Spleen (tissue), 11 donors: ENCODE data around the gene PCDHGC5. TPM values are rescaled to one million over a fixed set of nuclear protein-coding genes. Genes with fewer than 3 reads are reported as not detected.

Source experiments
- DNase-seq: peaks from one replicate; pipeline ENCODE4 v3.0.0-alpha.2; 2020
- H3K27ac ChIP-seq, 8 donors: fragments of 200-600 bp; sonication (generic) in 7 of 8; 1 replicate in 4 of 8; 2 replicates in 4 of 8; pipeline versions ENCODE4 v1.5.0 to v1.8.0; 2016 to 2021; ENCODE audit warnings: inconsistent platforms in 4 of 8, mild to moderate bottlenecking in 4 of 8, moderate library complexity in 1 of 8
- H3K27me3 ChIP-seq, 7 donors: fragments of 200-600 bp; sonication (generic) in 6 of 7; replicated peaks in 1 of 7; 1 replicate in 4 of 7; 2 replicates in 3 of 7; pipeline versions ENCODE4 v1.5.0 to v1.8.0; 2016 to 2021; ENCODE audit warnings: inconsistent platforms in 3 of 7, mild to moderate bottlenecking in 1 of 7
- H3K36me3 ChIP-seq, 6 donors: fragments of 200-600 bp; sonication (generic) in 5 of 6; 1 replicate in 4 of 6; 2 replicates in 2 of 6; pipeline versions ENCODE4 v1.5.0 to v1.8.0; 2016 to 2021; ENCODE audit warnings: inconsistent platforms in 2 of 6
- H3K4me1 ChIP-seq, 6 donors: fragments of 200-600 bp; sonication (generic) in 5 of 6; 1 replicate in 3 of 6; 2 replicates in 3 of 6; pipeline versions ENCODE4 v1.5.0 to v1.8.0; 2016 to 2021; ENCODE audit warnings: inconsistent platforms in 3 of 6
- H3K4me3 ChIP-seq, 8 donors: fragments of 200-600 bp; sonication (generic) in 7 of 8; 1 replicate in 4 of 8; 2 replicates in 4 of 8; pipeline versions ENCODE4 v1.5.0 to v1.8.0; 2016 to 2021; ENCODE audit warnings: inconsistent platforms in 4 of 8, mild to moderate bottlenecking in 4 of 8, moderate library complexity in 2 of 8
- H3K9me3 ChIP-seq, 8 donors: fragments of 200-600 bp; sonication (generic) in 7 of 8; 1 replicate in 4 of 8; 2 replicates in 4 of 8; pipeline versions ENCODE4 v1.5.0 to v1.8.0; 2016 to 2021; ENCODE audit warnings: inconsistent platforms in 4 of 8
- CTCF ChIP-seq, 11 experiments: fragments of 200-600 bp in 7 of 11; fragments of 450-650 bp in 4 of 11; sonication (generic) in 4 of 11; IDR thresholded peaks in 8 of 11; conservative IDR thresholded peaks in 3 of 11; 1 replicate in 7 of 11; 2 replicates in 4 of 11; pipeline versions ENCODE4 v1.4.0 to v1.8.0; 2016 to 2021; ENCODE audit warnings: antibody characterized with exemption in 11 of 11, inconsistent platforms in 4 of 11, mild to moderate bottlenecking in 1 of 11
- POLR2A ChIP-seq, 3 donors: fragments of 450-650 bp; IDR thresholded peaks; one replicate each; pipeline ENCODE4 v1.5.1; 2017; ENCODE audit warnings: antibody characterized with exemption in 3 of 3, mild to moderate bottlenecking in 1 of 3
- POLR2AphosphoS5 ChIP-seq, 3 donors: sonication (generic); formaldehyde crosslinking; IDR thresholded peaks; one replicate each; pipeline ENCODE4 v1.5.1; 2017; ENCODE audit warnings: antibody characterized with exemption in 3 of 3
- WGBS, 5 donors: extraction: QIAGEN DNeasy Blood & Tissue Kit in 3 of 5; methylation state at CpG; one replicate each; pipeline versions ENCODE4 v1.1.5 to v1.1.7; 2013 to 2018; 5-methylcytosine and 5-hydroxymethylcytosine counted together
- intact Hi-C: fragments of 100-400 bp; cut with DNase I; formaldehyde crosslinking; loops from one replicate; pipeline ENCODE4 v1.15.0; 2023; ENCODE audit warnings: low total_unique reads
- polyA plus RNA-seq, 3 donors: library from polyadenylated mRNA; stranded (reverse); fragments of 200-250 nt; gene quantifications; one replicate each; pipeline ENCODE4 v1.2.1, GENCODE V29; 2013
- total RNA-seq, 7 donors: library from RNA; depleted of rRNA in 3 of 7; stranded (reverse); fragments of >200 nt in 3 of 7; fragmentation: NEBNext Ultra II Directional in 4 of 7; extraction: Animal tissue kit (Norgen Biotek cat#: 25700) in 4 of 7; gene quantifications; one replicate each; pipeline versions ENCODE4 v1.1.0 to v1.2.1, GENCODE V29; 2016 to 2021
- donor health status: healthy with polysubstance abuse.
- donor health status: DM: no; HTN: no; CAD: no; lungs with moderate emphysema.
- donor health status: DM: no; HTN: no; CAD: no.
- donor health status: Bipolar disorder and iron deficiency.
- donor health status: healthy.
- donor health status: DM: no; HTN: no; CAD: no.
- donor health status: DM: yes; HTN: yes; CAD: no.

The PCDHGC5 gene
- total and polyA plus RNA-seq, 10 donors, result 0.02 to 2.5 (median 1.1) TPM; not detected in 1

DNA sequence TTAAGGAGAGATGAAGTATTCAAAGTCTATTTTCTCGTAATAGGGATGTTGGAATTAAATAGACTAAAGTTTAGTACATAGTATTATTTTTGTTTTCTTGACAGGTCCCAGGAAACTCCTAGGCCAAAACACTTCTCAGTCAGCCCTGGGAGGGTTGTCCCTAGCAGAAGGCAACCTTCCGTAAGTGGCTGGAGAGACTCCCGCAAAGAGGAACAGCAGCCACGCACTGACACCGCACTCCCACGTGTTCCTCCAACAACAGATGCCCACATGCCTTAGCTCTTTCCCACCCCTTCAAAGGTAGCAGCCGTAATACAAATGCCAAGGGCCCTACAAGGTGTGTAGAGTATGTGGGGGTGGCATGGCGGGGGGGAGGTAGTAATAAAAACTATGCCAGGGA lies 28.4 kb downstream of the PCDHGC5 start:
- Histone ChIP-seq H3K9me3 (no peaks in the 10 kb centered on the region), H3K27ac (peak overlapping the region in 4 of 8 donors; percentile 13 to 87 (median 44)), H3K27me3 (no peaks in the 10 kb centered on the region), H3K4me1 (peaks cover 16 to 100% (median 63%) of the 10 kb centered on the region in 6 donors), H3K36me3 (peaks cover 0 to 83% (median 38%) of the 10 kb centered on the region in 6 donors), H3K4me3 (no peak overlapping the region)
- DNase-seq, result peak; percentile 72
- 61 to 86% (median 73%) methylated on average over 8 of the region's 8 CpGs for WGBS, 5 donors
- intact Hi-C loops, result no loop called here
- TF ChIP-seq CTCF (IDR thresholded peaks at IDR 0.05 in 8 of 11, conservative IDR thresholded peaks at IDR 0.05 in 3 of 11), result no peak
- no peak for TF ChIP-seq POLR2A (IDR thresholded peaks at IDR 0.05)
- TF ChIP-seq POLR2AphosphoS5 (IDR thresholded peaks at IDR 0.05), result no peak

GRCh38 chr5:141517880-141518617 lies 29.2 kb downstream of the PCDHGC5 start:
- no peak overlapping the region for H3K4me3 ChIP-seq
- H3K9me3 ChIP-seq, result no peaks in the 10 kb centered on the region
- WGBS, 5 donors, result 89 to 90% (median 90%) methylated on average over 11 of the region's 11 CpGs
- intact Hi-C loops, result no loop called here
- DNase-seq, result peak; percentile 21
- peaks cover 0 to 91% (median 44%) of the 10 kb centered on the region in 6 donors for H3K36me3 ChIP-seq
- no peak for TF ChIP-seq POLR2AphosphoS5 (IDR thresholded peaks at IDR 0.05)
- no peaks in the 10 kb centered on the region for H3K27me3 ChIP-seq
- peaks cover 16 to 100% (median 63%) of the 10 kb centered on the region in 6 donors for H3K4me1 ChIP-seq
- peak overlapping the region in 4 of 8 donors; percentile 13 to 87 (median 44) for H3K27ac ChIP-seq

DNA sequence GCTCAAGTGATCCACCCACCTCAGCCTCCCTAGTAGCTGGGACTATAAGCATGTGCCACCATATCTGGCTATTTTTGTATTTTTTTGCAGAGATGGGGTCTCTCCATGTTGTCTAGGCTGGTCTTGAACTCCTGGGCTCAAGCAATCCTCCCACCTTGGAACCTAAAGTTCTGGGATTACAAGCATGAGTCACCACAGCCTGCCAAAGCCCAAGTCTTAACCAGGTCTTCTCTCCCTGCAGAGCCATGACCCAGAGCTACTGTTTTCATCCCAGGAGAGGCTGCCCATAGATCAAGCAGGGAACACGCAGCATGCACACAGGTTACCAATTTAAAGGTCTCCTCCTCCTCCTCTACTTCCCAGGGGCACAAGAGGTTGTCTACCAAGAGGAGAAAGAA lies 29.7 kb downstream of the PCDHGC5 start:
- H3K27ac ChIP-seq, result peak overlapping the region in 1 of 8 donors; percentile 87
- no peak for TF ChIP-seq POLR2AphosphoS5 (IDR thresholded peaks at IDR 0.05)
- no peak for TF ChIP-seq CTCF (IDR thresholded peaks at IDR 0.05 in 8 of 11, conservative IDR thresholded peaks at IDR 0.05 in 3 of 11)
- TF ChIP-seq POLR2A (IDR thresholded peaks at IDR 0.05), result no peak
- peaks cover 14 to 100% (median 57%) of the 10 kb centered on the region in 6 donors for H3K4me1 ChIP-seq

GRCh38 chr5:141519605-141520565 lies 31.0 kb downstream of the PCDHGC5 start:
- WGBS, 5 donors, result 54 to 81% (median 67%) methylated on average over 3 of the region's 3 CpGs
- intact Hi-C loops, result no loop called here
- Histone ChIP-seq H3K4me1 (peaks cover 10 to 100% (median 51%) of the 10 kb centered on the region in 6 donors), H3K36me3 (peaks cover 0 to 100% (median 54%) of the 10 kb centered on the region in 6 donors), H3K4me3 (no peak overlapping the region), H3K27me3 (no peaks in the 10 kb centered on the region), H3K9me3 (no peaks in the 10 kb centered on the region), H3K27ac (peak overlapping the region in 5 of 8 donors; percentile 33 to 68 (median 53))
- TF ChIP-seq POLR2AphosphoS5 (IDR thresholded peaks at IDR 0.05), result no peak
- TF ChIP-seq CTCF (IDR thresholded peaks at IDR 0.05 in 8 of 11, conservative IDR thresholded peaks at IDR 0.05 in 3 of 11), result no peak
- no peak for TF ChIP-seq POLR2A (IDR thresholded peaks at IDR 0.05)
- DNase-seq, result no peak

More for the DNA sequence above, 29.7 kb downstream of the PCDHGC5 start:
- Histone ChIP-seq H3K36me3 (peaks cover 0 to 96% (median 49%) of the 10 kb centered on the region in 6 donors), H3K4me3 (no peak overlapping the region), H3K9me3 (no peaks in the 10 kb centered on the region), H3K27me3 (no peaks in the 10 kb centered on the region)
- 95 to 100% (median 100%) methylated on average over 1 of the region's 1 CpG for WGBS, 5 donors
- intact Hi-C loops, result no loop called here
- no peak for DNase-seq
